ENCODE measurements around the gene PIN1.

DNA sequence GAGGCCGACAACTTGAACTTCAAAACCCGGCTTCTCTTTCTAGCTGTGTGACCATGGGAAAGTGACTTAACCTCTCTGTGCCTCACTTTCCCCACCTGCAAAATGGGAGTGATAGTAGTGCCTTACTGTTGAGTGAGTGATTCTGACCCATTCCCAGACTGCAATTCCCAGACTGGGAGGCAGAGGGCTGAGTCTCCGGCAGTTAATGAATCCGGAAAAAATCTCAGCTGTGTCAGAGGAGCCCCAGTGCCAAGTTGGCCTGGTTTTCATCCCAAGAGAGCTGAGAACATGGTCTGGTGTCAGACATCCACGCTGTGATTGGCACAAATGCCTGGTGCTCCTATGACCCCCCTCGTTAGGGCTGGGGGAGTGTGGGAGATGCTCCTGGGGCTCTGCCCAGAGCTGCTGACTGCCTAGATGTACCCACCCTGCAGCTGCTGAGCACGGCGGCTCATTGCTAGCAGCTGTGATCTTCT is 50.0 kb downstream of the PIN1 start:
- TF ChIP-seq, protein P1, sequence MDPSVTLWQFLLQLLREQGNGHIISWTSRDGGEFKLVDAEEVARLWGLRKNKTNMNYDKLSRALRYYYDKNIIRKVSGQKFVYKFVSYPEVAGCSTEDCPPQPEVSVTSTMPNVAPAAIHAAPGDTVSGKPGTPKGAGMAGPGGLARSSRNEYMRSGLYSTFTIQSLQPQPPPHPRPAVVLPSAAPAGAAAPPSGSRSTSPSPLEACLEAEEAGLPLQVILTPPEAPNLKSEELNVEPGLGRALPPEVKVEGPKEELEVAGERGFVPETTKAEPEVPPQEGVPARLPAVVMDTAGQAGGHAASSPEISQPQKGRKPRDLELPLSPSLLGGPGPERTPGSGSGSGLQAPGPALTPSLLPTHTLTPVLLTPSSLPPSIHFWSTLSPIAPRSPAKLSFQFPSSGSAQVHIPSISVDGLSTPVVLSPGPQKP (IDR thresholded peaks at IDR 0.05; ENCODE audit: low read depth, low read length): no peak
- TF ChIP-seq SMC3 (IDR thresholded peaks at IDR 0.05; ENCODE audit: borderline replicate concordance, low read length): no peak
- TF ChIP-seq GABPA (IDR thresholded peaks at IDR 0.05; ENCODE audit: low read depth): no peak
- no peak for TF ChIP-seq CTCF (IDR thresholded peaks at IDR 0.05 in 2 of 3, conservative IDR thresholded peaks at IDR 0.05 in 1 of 3; ENCODE audit: control insufficient read depth in 2 of 3, extremely low read depth in 1 of 3, insufficient read depth in 1 of 3, low read depth in 3 of 3, low read length in 3 of 3)
- TF ChIP-seq EP300 (IDR thresholded peaks at IDR 0.05; ENCODE audit: borderline replicate concordance in 1 of 2, control insufficient read depth in 1 of 2, low read depth in 2 of 2, low read length in 2 of 2): no peak
- no peak for TF ChIP-seq CEBPZ (IDR thresholded peaks at IDR 0.05; ENCODE audit: low read depth, low read length)
- no peak for TF ChIP-seq SPI1 (IDR thresholded peaks at IDR 0.05; ENCODE audit: borderline replicate concordance, insufficient read depth, low read depth, low read length)
